Fibroblast of lung (primary cell): ENCODE results near the gene UBTF.

Source experiments
- CTCF ChIP-seq, 2 donors: IDR thresholded peaks in 1 of 2; conservative IDR thresholded peaks in 1 of 2; 1 replicate in 1 of 2; 2 replicates in 1 of 2; pipeline ENCODE4 v1.5.1; 2011 to 2012; ENCODE audit warnings: low read length in 2 of 2, control low read depth in 1 of 2, inconsistent platforms in 1 of 2, low read depth in 1 of 2, mild to moderate bottlenecking in 1 of 2
- EZH2 ChIP-seq: IDR thresholded peaks from 2 replicates; pipeline ENCODE4 v1.5.1; 2012; ENCODE audit warnings: low read length, control low read depth, mild to moderate bottlenecking; ENCODE audit errors: missing control alignments

GRCh38 chr17:44211281-44212265 is 7.9 kb downstream of the UBTF start:
- TF ChIP-seq CTCF (conservative IDR thresholded peaks at IDR 0.05 in 1 of 2, IDR thresholded peaks at IDR 0.05 in 1 of 2; ENCODE audit: low read depth in 1 of 2, low read length in 2 of 2) (no peak), EZH2 (no peak)
